ENCODE measurements around the gene ADAMTS13. TPM values are rescaled to one million over a fixed set of nuclear protein-coding genes. Genes with fewer than 3 reads are reported as not detected.

The ADAMTS13 gene
- total and polyA plus RNA-seq, 2 experiments from 2014 or later: 1.4 to 2.2 TPM

DNA sequence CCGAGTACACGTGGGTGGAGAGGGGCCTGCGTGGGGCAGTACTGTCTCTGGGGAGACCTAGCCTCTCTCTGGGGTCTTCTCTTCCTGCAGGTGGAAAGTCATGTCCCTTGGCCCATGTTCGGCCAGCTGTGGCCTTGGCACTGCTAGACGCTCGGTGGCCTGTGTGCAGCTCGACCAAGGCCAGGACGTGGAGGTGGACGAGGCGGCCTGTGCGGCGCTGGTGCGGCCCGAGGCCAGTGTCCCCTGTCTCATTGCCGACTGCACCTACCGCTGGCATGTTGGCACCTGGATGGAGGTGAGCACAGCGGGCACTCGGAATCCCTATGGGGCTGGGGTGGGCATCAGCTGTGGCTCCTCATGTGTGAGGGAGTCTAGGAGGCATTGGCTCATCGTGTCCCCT is 32.2 kb downstream of the ADAMTS13 start:
- Histone ChIP-seq H3K9me2 (ENCODE audit: insufficient read depth) (no peaks in the 10 kb centered on the region), H3F3A (ENCODE audit: insufficient read depth) (no peaks in the 10 kb centered on the region), H3K79me2 (ENCODE audit: insufficient read depth) (no peaks in the 10 kb centered on the region), H3K36me3 (ENCODE audit: low read depth) (no peaks in the 10 kb centered on the region), H2AFZ (no peak overlapping the region), H3K27me3 (replicated peaks; ENCODE audit: insufficient read depth) (no peaks in the 10 kb centered on the region), H3K4me2 (ENCODE audit: unreplicated experiment) (no peak overlapping the region), H3K4me3 (no peak overlapping the region), H3K9me3 (ENCODE audit: low read depth) (no peaks in the 10 kb centered on the region), H3K9ac (no peak overlapping the region), H3K4me1 (ENCODE audit: insufficient read depth) (no peaks in the 10 kb centered on the region), H3K27ac (no peak overlapping the region), H4K20me1 (ENCODE audit: insufficient read depth) (no peaks in the 10 kb centered on the region)
- TF ChIP-seq EZH2phosphoT487 (IDR thresholded peaks at IDR 0.05; ENCODE audit: insufficient read depth, low read depth): no peak
- TF ChIP-seq EZH2 (IDR thresholded peaks at IDR 0.05; ENCODE audit: insufficient read depth, poor library complexity, severe bottlenecking): no peak
- 84 to 87% methylated on average over 19 of the region's 19 CpGs for WGBS, 2 experiments (ENCODE audit: low coverage in 1 of 2, low lambda C conversion rate in 2 of 2, missing lambda C conversion rate in 2 of 2)
- no peak for DNase-seq
- in situ Hi-C loops (cut with MboI): no loop called here

DNA sequence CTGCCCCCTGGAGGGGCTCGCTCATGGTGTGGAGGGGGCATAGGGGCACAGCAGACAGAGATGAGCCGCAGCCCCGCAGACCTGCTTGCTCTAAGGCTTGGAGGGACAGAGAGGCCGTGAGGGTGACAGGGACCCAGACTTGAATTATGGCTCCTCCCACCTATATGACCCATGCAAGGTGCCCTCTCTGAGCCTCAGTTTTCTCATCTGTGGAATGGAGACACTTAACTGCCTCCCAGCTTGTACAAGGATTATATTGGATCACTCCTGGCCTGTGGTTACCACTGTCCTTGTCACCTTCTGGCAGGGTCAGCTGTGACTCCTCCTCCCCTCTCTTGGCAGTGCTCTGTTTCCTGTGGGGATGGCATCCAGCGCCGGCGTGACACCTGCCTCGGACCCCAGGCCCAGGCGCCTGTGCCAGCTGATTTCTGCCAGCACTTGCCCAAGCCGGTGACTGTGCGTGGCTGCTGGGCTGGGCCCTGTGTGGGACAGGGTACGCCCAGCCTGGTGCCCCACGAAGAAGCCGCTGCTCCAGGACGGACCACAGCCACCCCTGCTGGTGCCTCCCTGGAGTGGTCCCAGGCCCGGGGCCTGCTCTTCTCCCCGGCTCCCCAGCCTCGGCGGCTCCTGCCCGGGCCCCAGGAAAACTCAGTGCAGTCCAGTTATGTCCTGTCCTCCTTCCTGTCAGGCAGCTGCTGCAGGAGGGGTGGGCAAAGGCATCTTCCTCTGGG is 32.9 kb downstream of the ADAMTS13 start:
- H3K9me3 ChIP-seq (ENCODE audit: low read depth): no peaks in the 10 kb centered on the region
- H3K27me3 ChIP-seq (replicated peaks; ENCODE audit: insufficient read depth): no peaks in the 10 kb centered on the region
- H4K20me1 ChIP-seq (ENCODE audit: insufficient read depth): no peaks in the 10 kb centered on the region
- no peak for TF ChIP-seq EZH2 (IDR thresholded peaks at IDR 0.05; ENCODE audit: insufficient read depth, poor library complexity, severe bottlenecking)
- no peak for TF ChIP-seq EZH2phosphoT487 (IDR thresholded peaks at IDR 0.05; ENCODE audit: insufficient read depth, low read depth)
- no peak overlapping the region for H3K9ac ChIP-seq
- in situ Hi-C loops (cut with MboI): no loop called here
- H3K4me1 ChIP-seq (ENCODE audit: insufficient read depth): no peaks in the 10 kb centered on the region
- H3K36me3 ChIP-seq (ENCODE audit: low read depth): no peaks in the 10 kb centered on the region
- H3K9me2 ChIP-seq (ENCODE audit: insufficient read depth): no peaks in the 10 kb centered on the region
- 84 to 89% methylated on average over 18 to 20 of the region's 20 CpGs for WGBS, 2 experiments (ENCODE audit: low coverage in 1 of 2, low lambda C conversion rate in 2 of 2, missing lambda C conversion rate in 2 of 2)
- no peak overlapping the region for H3K4me3 ChIP-seq
- no peak for DNase-seq
- H3K4me2 ChIP-seq (ENCODE audit: unreplicated experiment): no peak overlapping the region
- no peak overlapping the region for H3K27ac ChIP-seq
- no peaks in the 10 kb centered on the region for H3F3A ChIP-seq (ENCODE audit: insufficient read depth)
- no peaks in the 10 kb centered on the region for H3K79me2 ChIP-seq (ENCODE audit: insufficient read depth)
- no peak overlapping the region for H2AFZ ChIP-seq

DNA sequence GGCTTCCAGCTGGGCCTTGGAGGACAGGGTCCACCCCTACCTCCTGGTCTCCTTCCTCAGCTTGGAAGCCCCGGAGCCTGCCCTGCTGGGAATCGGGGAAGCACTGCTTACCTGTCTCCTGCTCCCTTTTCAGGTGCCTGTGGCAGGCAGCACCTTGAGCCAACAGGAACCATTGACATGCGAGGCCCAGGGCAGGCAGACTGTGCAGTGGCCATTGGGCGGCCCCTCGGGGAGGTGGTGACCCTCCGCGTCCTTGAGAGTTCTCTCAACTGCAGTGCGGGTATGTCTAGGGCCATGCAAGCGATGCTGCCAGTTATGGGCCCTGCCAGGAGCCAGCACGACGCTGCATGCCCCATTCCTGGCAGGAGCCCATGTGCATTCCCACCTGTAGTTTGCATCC is 33.8 kb downstream of the ADAMTS13 start:
- Histone ChIP-seq H3K9ac (no peak overlapping the region), H3K4me3 (no peak overlapping the region), H3K4me1 (ENCODE audit: insufficient read depth) (no peaks in the 10 kb centered on the region), H3K9me3 (ENCODE audit: low read depth) (no peaks in the 10 kb centered on the region), H3F3A (ENCODE audit: insufficient read depth) (no peaks in the 10 kb centered on the region), H3K79me2 (ENCODE audit: insufficient read depth) (no peaks in the 10 kb centered on the region), H3K27me3 (replicated peaks; ENCODE audit: insufficient read depth) (no peaks in the 10 kb centered on the region), H3K36me3 (ENCODE audit: low read depth) (no peaks in the 10 kb centered on the region), H4K20me1 (ENCODE audit: insufficient read depth) (no peaks in the 10 kb centered on the region), H2AFZ (no peak overlapping the region), H3K27ac (no peak overlapping the region), H3K4me2 (ENCODE audit: unreplicated experiment) (no peak overlapping the region), H3K9me2 (ENCODE audit: insufficient read depth) (no peaks in the 10 kb centered on the region)
- no peak for DNase-seq
- in situ Hi-C loops (cut with MboI): no loop called here
- TF ChIP-seq EZH2 (IDR thresholded peaks at IDR 0.05; ENCODE audit: insufficient read depth, poor library complexity, severe bottlenecking): no peak
- WGBS, 2 experiments (ENCODE audit: low coverage in 1 of 2, low lambda C conversion rate in 2 of 2, missing lambda C conversion rate in 2 of 2): 87 to 90% methylated on average over 11 of the region's 11 CpGs

DNA sequence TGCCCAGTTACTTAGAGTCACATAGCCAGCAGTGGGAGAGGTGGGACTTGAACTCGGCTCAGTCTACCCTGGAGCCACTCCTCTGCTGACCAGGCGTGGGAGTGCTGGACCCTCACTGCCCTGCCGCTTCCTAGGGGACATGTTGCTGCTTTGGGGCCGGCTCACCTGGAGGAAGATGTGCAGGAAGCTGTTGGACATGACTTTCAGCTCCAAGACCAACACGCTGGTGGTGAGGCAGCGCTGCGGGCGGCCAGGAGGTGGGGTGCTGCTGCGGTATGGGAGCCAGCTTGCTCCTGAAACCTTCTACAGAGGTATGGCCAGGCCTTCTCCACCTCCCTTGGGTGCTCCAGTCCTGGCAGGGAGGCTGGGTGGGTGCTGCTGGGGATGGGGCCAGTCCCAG is 34.2 kb downstream of the ADAMTS13 start:
- Histone ChIP-seq H3K27ac (no peak overlapping the region), H3K27me3 (replicated peaks; ENCODE audit: insufficient read depth) (no peaks in the 10 kb centered on the region), H3K9me3 (ENCODE audit: low read depth) (no peaks in the 10 kb centered on the region), H3K4me3 (no peak overlapping the region), H4K20me1 (ENCODE audit: insufficient read depth) (no peaks in the 10 kb centered on the region), H3F3A (ENCODE audit: insufficient read depth) (no peaks in the 10 kb centered on the region), H2AFZ (no peak overlapping the region), H3K36me3 (ENCODE audit: low read depth) (no peaks in the 10 kb centered on the region), H3K4me2 (ENCODE audit: unreplicated experiment) (no peak overlapping the region), H3K9ac (no peak overlapping the region), H3K9me2 (ENCODE audit: insufficient read depth) (no peaks in the 10 kb centered on the region), H3K79me2 (ENCODE audit: insufficient read depth) (no peaks in the 10 kb centered on the region), H3K4me1 (ENCODE audit: insufficient read depth) (no peaks in the 10 kb centered on the region)
- in situ Hi-C loops (cut with MboI): no loop called here
- TF ChIP-seq EZH2 (IDR thresholded peaks at IDR 0.05; ENCODE audit: insufficient read depth, poor library complexity, severe bottlenecking) (no peak), EZH2phosphoT487 (IDR thresholded peaks at IDR 0.05; ENCODE audit: insufficient read depth, low read depth) (no peak)
- WGBS, 2 experiments (ENCODE audit: low coverage in 1 of 2, low lambda C conversion rate in 2 of 2, missing lambda C conversion rate in 2 of 2): 85 to 91% methylated on average over 9 of the region's 9 CpGs
- no peak for DNase-seq

Data from GM23248 (cell line).